PC-3 (cell line): ENCODE measurements around the gene WDFY3. TPM values are rescaled to one million over a fixed set of nuclear protein-coding genes. Genes with fewer than 3 reads are reported as not detected.

Source experiments
- ATAC-seq: fragments of 200-7000 bp; cut with Tn5 transposase; 2 replicates; pipeline ENCODE4 v1.9.1; 2020; ENCODE audit warnings: mild to moderate bottlenecking, moderate library complexity
- BruUV-seq: library from RNA; stranded (reverse); fragments of 400-500 nt; replicated peaks from 2 replicates; lab custom pipeline; 2021; lab: Mats Ljungman, UMichigan
- CTCF ChIA-PET: fragments of 300-600 bp; sonication (Branson Sonifier 250); formaldehyde crosslinking; loops from one replicate; lab custom pipeline; 2022; ENCODE audit warnings: antibody characterized with exemption; lab: Charles Lee
- POLR2A ChIA-PET: fragments of 300-600 bp; sonication (Branson Sonifier 250); formaldehyde crosslinking; loops from one replicate; lab custom pipeline; 2022; ENCODE audit warnings: antibody characterized with exemption; ENCODE audit not compliant: unreplicated experiment; lab: Charles Lee
- DNase-seq: peaks from one replicate; pipeline ENCODE4 v3.0.0-alpha.2; 2015
- H2AFZ ChIP-seq: fragments of 300-600 bp; sonication (generic); 2 replicates; pipeline ENCODE4 v1.6.0; 2016; ENCODE audit warnings: antibody characterized with exemption, low read length
- H3F3A ChIP-seq: fragments of 300-600 bp; sonication (generic); one replicate; pipeline ENCODE4 v1.6.0; 2017; ENCODE audit warnings: antibody characterized with exemption, low read length, control low read depth, mild to moderate bottlenecking; ENCODE audit not compliant: unreplicated experiment
- H3K27ac ChIP-seq: fragments of 300-600 bp; sonication (generic); 2 replicates; pipeline ENCODE4 v1.5.1; 2016; ENCODE audit warnings: mild to moderate bottlenecking, low read length
- H3K27me3 ChIP-seq: fragments of 300-600 bp; sonication (generic); 2 replicates; pipeline ENCODE4 v1.6.1; 2016; ENCODE audit warnings: low read length, mixed read lengths
- H3K36me3 ChIP-seq: fragments of 300-600 bp; sonication (generic); 2 replicates; pipeline ENCODE4 v1.6.1; 2016; ENCODE audit warnings: low read depth, mixed run types, low read length, mixed read lengths
- H3K4me1 ChIP-seq: fragments of 300-600 bp; sonication (generic); 2 replicates; pipeline ENCODE4 v1.5.1; 2016; ENCODE audit warnings: low read length; ENCODE audit not compliant: insufficient read depth
- H3K4me2 ChIP-seq: fragments of 300-600 bp; sonication (generic); 2 replicates; pipeline ENCODE4 v1.6.0; 2016; ENCODE audit warnings: low read length
- H3K4me3 ChIP-seq: fragments of 300-600 bp; sonication (generic); 2 replicates; pipeline ENCODE4 v1.5.1; 2016; ENCODE audit warnings: mild to moderate bottlenecking, low read length, mixed read lengths
- H3K79me2 ChIP-seq: fragments of 300-600 bp; sonication (generic); 2 replicates; pipeline ENCODE4 v1.6.1; 2017; ENCODE audit warnings: low read length, mixed read lengths
- H3K9ac ChIP-seq: fragments of 300-600 bp; sonication (generic); 2 replicates; pipeline ENCODE4 v1.6.0; 2016; ENCODE audit warnings: mild to moderate bottlenecking, low read length
- H3K9me2 ChIP-seq: fragments of 300-600 bp; sonication (generic); replicated peaks from 2 replicates; pipeline ENCODE4 v1.6.1; 2016; ENCODE audit warnings: mixed run types, low read length, mixed read lengths
- H3K9me3 ChIP-seq: fragments of 300-600 bp; sonication (generic); 2 replicates; pipeline ENCODE4 v1.6.1; 2016; ENCODE audit warnings: low read length, mixed read lengths
- H4K20me1 ChIP-seq: fragments of 300-600 bp; sonication (generic); 2 replicates; pipeline ENCODE4 v1.6.1; 2016; ENCODE audit warnings: low read length, mixed read lengths
- EZH2 ChIP-seq: fragments of 300-600 bp; sonication (generic); IDR thresholded peaks from one replicate; pipeline ENCODE4 v1.6.1; 2017; ENCODE audit warnings: antibody characterized with exemption, mild to moderate bottlenecking, low read length; ENCODE audit not compliant: unreplicated experiment
- EZH2phosphoT487 ChIP-seq: fragments of 300-600 bp; sonication (generic); IDR thresholded peaks from 2 replicates; pipeline ENCODE4 v1.6.1; 2018; ENCODE audit warnings: mild to moderate bottlenecking, antibody characterized with exemption, low read length, borderline replicate concordance
- intact Hi-C: fragments of 100-400 bp; cut with micrococcal nuclease; formaldehyde crosslinking; loops from 2 replicates; pipeline ENCODE4 v1.9.0; 2023
- total RNA-seq: library from RNA; depleted of rRNA; stranded (reverse); fragments of >200 nt; gene quantifications from 2 replicates; pipeline ENCODE4 v1.2.3, GENCODE V29; 2014
- TF ChIP-seq, protein P1 (sequence below): fragments of 300-600 bp; sonication (generic); conservative IDR thresholded peaks from 2 replicates; pipeline ENCODE4 v1.5.1; 2017; ENCODE audit warnings: antibody characterized with exemption, low read depth, mild to moderate bottlenecking, low read length

The WDFY3 gene
- total RNA-seq, 1 experiment from 2014 or later: 23.1 TPM

DNA sequence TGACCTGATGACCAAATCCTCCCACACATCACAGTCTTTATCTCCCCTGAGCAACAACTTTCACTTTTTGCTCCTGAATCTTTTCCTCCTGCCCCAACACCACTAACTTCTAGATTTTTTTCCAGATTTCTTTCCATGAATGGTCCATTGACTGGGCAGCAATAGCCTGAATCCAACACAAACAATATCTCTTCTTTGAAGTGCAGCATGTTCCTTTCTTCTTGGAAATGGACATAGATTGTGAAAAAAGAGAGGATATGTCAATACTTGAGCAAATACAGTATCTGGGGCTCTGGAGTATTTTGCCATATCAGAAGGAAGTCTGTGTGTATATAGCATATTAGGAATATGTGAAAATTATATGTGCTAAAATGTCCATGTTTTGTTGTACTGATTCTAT is 328.4 kb downstream of the WDFY3 start:
- H3K27me3 ChIP-seq: no peaks in the 10 kb centered on the region
- H3K27ac ChIP-seq: no peak overlapping the region
- no peak overlapping the region for H2AFZ ChIP-seq
- H3F3A ChIP-seq: no peaks in the 10 kb centered on the region
- H3K9me2 ChIP-seq: no peaks in the 10 kb centered on the region
- H3K9me3 ChIP-seq: no peaks in the 10 kb centered on the region
- H3K4me2 ChIP-seq: no peak overlapping the region
- ChIA-PET POLR2A (no interaction called here), CTCF (no interaction called here)
- H3K36me3 ChIP-seq: no peaks in the 10 kb centered on the region; the same call in 1 of the 2 replicates
- H3K4me3 ChIP-seq: no peak overlapping the region
- intact Hi-C loops: loop anchor here (5.0 kb wide), 1 partner anchor 54 kb away; no protein-coding TSS in a partner anchor
- TF ChIP-seq EZH2phosphoT487 (no peak), EZH2 (no peak)
- TF ChIP-seq, protein P1, sequence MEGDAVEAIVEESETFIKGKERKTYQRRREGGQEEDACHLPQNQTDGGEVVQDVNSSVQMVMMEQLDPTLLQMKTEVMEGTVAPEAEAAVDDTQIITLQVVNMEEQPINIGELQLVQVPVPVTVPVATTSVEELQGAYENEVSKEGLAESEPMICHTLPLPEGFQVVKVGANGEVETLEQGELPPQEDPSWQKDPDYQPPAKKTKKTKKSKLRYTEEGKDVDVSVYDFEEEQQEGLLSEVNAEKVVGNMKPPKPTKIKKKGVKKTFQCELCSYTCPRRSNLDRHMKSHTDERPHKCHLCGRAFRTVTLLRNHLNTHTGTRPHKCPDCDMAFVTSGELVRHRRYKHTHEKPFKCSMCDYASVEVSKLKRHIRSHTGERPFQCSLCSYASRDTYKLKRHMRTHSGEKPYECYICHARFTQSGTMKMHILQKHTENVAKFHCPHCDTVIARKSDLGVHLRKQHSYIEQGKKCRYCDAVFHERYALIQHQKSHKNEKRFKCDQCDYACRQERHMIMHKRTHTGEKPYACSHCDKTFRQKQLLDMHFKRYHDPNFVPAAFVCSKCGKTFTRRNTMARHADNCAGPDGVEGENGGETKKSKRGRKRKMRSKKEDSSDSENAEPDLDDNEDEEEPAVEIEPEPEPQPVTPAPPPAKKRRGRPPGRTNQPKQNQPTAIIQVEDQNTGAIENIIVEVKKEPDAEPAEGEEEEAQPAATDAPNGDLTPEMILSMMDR: no peak
- no peak overlapping the region for H3K9ac ChIP-seq
- H3K79me2 ChIP-seq: no peaks in the 10 kb centered on the region
- BruUV-seq: no TSS peak
- DNase-seq (no peak), ATAC-seq (no peak)
- H4K20me1 ChIP-seq: no peaks in the 10 kb centered on the region
- H3K4me1 ChIP-seq: peaks cover 20% of the 10 kb centered on the region

DNA sequence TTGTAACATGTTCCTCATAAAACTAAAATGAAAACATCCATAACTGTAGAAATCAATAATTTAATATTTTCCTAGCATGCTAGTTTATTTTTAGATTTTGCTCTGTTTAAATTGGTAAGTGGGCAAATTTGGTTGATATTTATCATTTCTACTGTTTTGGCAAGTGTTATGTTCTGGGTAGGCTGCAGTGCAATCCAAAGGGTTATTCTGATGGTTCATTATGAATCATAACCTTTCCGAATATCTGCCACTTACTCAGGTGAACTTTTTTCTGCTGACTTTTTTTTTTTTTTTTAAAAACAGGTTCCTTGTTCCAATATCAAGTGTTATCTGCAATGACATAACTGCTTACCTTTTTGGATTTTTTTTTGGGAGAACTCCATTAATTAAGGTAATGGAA is 331.5 kb downstream of the WDFY3 start:
- no peak overlapping the region for H2AFZ ChIP-seq
- H3K79me2 ChIP-seq: no peaks in the 10 kb centered on the region
- peak overlapping the region; percentile 29 for H3K4me2 ChIP-seq
- no TSS peak for BruUV-seq
- H3K36me3 ChIP-seq: no peaks in the 10 kb centered on the region
- H3K9me2 ChIP-seq: no peaks in the 10 kb centered on the region
- intact Hi-C loops: loop anchor here (5.0 kb wide), 2 partner anchors 53 to 57 kb away; partner anchors contain the start of gene CDS1
- H3K4me3 ChIP-seq: no peak overlapping the region
- TF ChIP-seq EZH2: no peak
- TF ChIP-seq, protein P1: no peak
- TF ChIP-seq EZH2phosphoT487: no peak
- no peaks in the 10 kb centered on the region for H3K9me3 ChIP-seq
- H4K20me1 ChIP-seq: no peaks in the 10 kb centered on the region
- DNase-seq: peak; percentile 60
- no peak overlapping the region for H3K9ac ChIP-seq
- H3K4me1 ChIP-seq: peaks cover 33% of the 10 kb centered on the region
- peak overlapping the region; percentile 30; the same call in 1 of the 2 replicates for H3K27ac ChIP-seq
- peaks cover 4% of the 10 kb centered on the region for H3F3A ChIP-seq
- ATAC-seq: peak; percentile 75
- no peaks in the 10 kb centered on the region for H3K27me3 ChIP-seq
- ChIA-PET POLR2A (interaction anchor here (0.6 kb wide), 1 partner anchor 101 kb away, joined by 8 read pairs; no protein-coding TSS in a partner anchor), CTCF (interaction anchor here (1.2 kb wide), 1 partner anchor 56 kb away, joined by 4 read pairs; no protein-coding TSS in a partner anchor)

DNA sequence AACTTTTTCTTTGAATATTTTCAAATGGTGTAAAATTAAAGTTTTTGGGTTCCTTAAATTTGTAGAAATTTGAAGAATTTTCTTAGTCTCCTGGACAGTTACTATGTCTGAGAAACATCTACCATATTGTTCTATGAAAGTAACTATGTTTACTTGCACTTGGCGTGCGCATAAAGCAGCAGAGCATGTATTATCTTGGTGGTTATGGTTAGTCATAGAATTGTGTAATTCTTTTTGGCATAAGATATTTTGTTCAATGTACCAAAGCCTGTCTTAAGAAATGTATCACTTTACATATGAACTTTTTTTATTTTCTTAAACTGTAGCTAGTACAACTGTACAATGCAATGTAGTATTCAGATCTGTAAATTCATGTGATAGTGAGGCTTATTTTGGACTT is 334.4 kb downstream of the WDFY3 start:
- H3K27ac ChIP-seq: no peak overlapping the region
- H3K79me2 ChIP-seq: no peaks in the 10 kb centered on the region
- H3K4me1 ChIP-seq: peaks cover 26% of the 10 kb centered on the region
- H3K36me3 ChIP-seq: no peaks in the 10 kb centered on the region
- no TSS peak for BruUV-seq
- intact Hi-C loops: loop anchor here (5.0 kb wide), 1 partner anchor 50 kb away; the partner anchor contains the start of gene CDS1
- no peak overlapping the region for H3K9ac ChIP-seq
- DNase-seq (peak; percentile 79), ATAC-seq (peak; percentile 57)
- no peak overlapping the region for H3K4me3 ChIP-seq
- POLR2A ChIA-PET: no interaction called here
- H3K9me3 ChIP-seq: no peaks in the 10 kb centered on the region
- peak overlapping the region; percentile 33; the same call in 1 of the 2 replicates for H3K4me2 ChIP-seq
- no peaks in the 10 kb centered on the region for H4K20me1 ChIP-seq
- no peak for TF ChIP-seq EZH2phosphoT487
- TF ChIP-seq, protein P1: no peak
- TF ChIP-seq EZH2: no peak
- CTCF ChIA-PET: no interaction called here
- H3K27me3 ChIP-seq: no peaks in the 10 kb centered on the region
- H3F3A ChIP-seq: peaks cover 4% of the 10 kb centered on the region
- no peaks in the 10 kb centered on the region for H3K9me2 ChIP-seq
- H2AFZ ChIP-seq: no peak overlapping the region
